Measurements from ENCODE around the gene SLC35E4. TPM values are rescaled to one million over a fixed set of nuclear protein-coding genes. Genes with fewer than 3 reads are reported as not detected.
"Not testable (repeated sequence)": the region's sequence is repeated elsewhere in the genome, so short reads cannot be mapped to it uniquely, and the experiment has no call there.

SLC35E4 gene
- total and polyA plus RNA-seq, 4 donors = 2.1 to 6.2 (median 3.7) TPM

DNA sequence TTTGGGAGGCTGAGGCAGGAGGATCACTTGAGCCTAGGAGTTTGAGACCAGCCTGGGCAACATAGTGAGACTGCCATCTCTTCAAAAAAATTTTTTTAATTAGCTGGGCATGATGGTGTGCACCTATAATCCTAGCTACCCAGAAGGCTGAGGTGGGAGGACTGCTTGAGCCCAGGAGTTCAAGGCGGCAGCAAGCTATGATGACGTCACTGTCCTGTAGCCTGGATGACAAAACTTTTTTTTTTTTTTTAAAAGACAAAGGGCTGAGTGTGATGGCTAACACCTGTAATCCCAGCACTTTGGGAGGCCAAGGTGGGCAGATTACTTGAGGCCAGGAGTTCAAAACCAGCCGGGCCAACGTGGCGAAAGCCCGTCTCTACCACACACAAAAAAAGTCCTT, 15.7 kb upstream of the SLC35E4 start:
- H3K9me3 ChIP-seq (ENCODE audit: control insufficient read depth, low read length); ATAC-seq (ENCODE audit: low FRiP score); H3K36me3 ChIP-seq (ENCODE audit: control insufficient read depth in 1 of 2, insufficient read depth in 2 of 2, low read length in 1 of 2); DNase-seq; H3K27ac ChIP-seq (ENCODE audit: low read depth in 1 of 2, low read length in 2 of 2); H3K27me3 ChIP-seq (ENCODE audit: control insufficient read depth in 1 of 2, insufficient read depth in 2 of 2, low read length in 1 of 2); intact Hi-C loops (cut with DNase I); H3K4me1 ChIP-seq (ENCODE audit: control insufficient read depth in 1 of 2, insufficient read depth in 2 of 2, low read length in 2 of 2); H3K4me3 ChIP-seq (ENCODE audit: low read length in 2 of 2): not testable (repeated sequence)
- 94 to 95% methylated on average over 6 of the region's 6 CpGs for WGBS, 2 donors

DNA sequence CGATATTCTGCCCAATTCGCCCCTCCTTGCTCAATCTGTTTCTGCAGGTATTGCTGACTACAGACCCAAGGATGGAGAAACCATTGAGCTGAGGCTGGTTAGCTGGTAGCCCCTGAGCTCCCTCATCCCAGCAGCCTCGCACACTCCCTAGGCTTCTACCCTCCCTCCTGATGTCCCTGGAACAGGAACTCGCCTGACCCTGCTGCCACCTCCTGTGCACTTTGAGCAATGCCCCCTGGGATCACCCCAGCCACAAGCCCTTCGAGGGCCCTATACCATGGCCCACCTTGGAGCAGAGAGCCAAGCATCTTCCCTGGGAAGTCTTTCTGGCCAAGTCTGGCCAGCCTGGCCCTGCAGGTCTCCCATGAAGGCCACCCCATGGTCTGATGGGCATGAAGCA, 9.2 kb upstream of the SLC35E4 start:
- Histone ChIP-seq H3K9me3 (ENCODE audit: control insufficient read depth, low read length) (no peaks in the 10 kb centered on the region), H3K4me3 (ENCODE audit: low read length in 2 of 2) (no peak overlapping the region), H3K27ac (ENCODE audit: low read depth in 1 of 2, low read length in 2 of 2) (no peak overlapping the region), H3K27me3 (ENCODE audit: control insufficient read depth in 1 of 2, insufficient read depth in 2 of 2, low read length in 1 of 2) (no peaks in the 10 kb centered on the region), H3K36me3 (ENCODE audit: control insufficient read depth in 1 of 2, insufficient read depth in 2 of 2, low read length in 1 of 2) (no peaks in the 10 kb centered on the region), H3K4me1 (ENCODE audit: control insufficient read depth in 1 of 2, insufficient read depth in 2 of 2, low read length in 2 of 2) (no peaks in the 10 kb centered on the region)
- 90 to 94% methylated on average over 5 of the region's 5 CpGs for WGBS, 2 donors
- ATAC-seq (ENCODE audit: low FRiP score) (no peak), DNase-seq (no peak)
- intact Hi-C loops (cut with DNase I) = no loop called here

DNA sequence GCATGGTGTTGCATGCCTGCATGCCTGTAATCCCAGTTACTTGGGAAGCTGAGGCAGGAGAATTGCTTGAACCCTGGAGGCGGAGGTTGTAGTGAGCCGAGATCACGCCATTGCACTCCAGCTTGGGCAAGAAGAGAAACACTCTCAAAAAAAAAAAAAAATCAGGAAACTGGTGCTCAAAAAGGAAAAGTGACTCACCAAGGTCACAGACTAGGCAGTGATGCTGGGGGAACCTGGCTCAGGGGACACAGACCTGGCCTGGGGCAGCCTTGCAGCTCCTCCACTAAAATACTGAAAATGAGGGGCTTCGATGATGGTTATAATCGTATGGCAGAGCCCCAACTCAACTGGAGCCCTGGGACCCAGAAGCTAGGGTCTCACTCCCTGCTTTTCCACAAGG, 8.1 kb upstream of the SLC35E4 start:
- Histone ChIP-seq H3K27me3 (ENCODE audit: control insufficient read depth in 1 of 2, insufficient read depth in 2 of 2, low read length in 1 of 2) (no peaks in the 10 kb centered on the region), H3K27ac (ENCODE audit: low read depth in 1 of 2, low read length in 2 of 2) (no peak overlapping the region), H3K36me3 (ENCODE audit: control insufficient read depth in 1 of 2, insufficient read depth in 2 of 2, low read length in 1 of 2) (no peaks in the 10 kb centered on the region), H3K4me3 (ENCODE audit: low read length in 2 of 2) (no peak overlapping the region), H3K4me1 (ENCODE audit: control insufficient read depth in 1 of 2, insufficient read depth in 2 of 2, low read length in 2 of 2) (no peaks in the 10 kb centered on the region), H3K9me3 (ENCODE audit: control insufficient read depth, low read length) (no peaks in the 10 kb centered on the region)
- intact Hi-C loops (cut with DNase I) = no loop called here
- no peak for DNase-seq
- WGBS, 2 donors = 90 to 97% methylated on average over 5 of the region's 5 CpGs
- no peak for ATAC-seq (ENCODE audit: low FRiP score)

DNA sequence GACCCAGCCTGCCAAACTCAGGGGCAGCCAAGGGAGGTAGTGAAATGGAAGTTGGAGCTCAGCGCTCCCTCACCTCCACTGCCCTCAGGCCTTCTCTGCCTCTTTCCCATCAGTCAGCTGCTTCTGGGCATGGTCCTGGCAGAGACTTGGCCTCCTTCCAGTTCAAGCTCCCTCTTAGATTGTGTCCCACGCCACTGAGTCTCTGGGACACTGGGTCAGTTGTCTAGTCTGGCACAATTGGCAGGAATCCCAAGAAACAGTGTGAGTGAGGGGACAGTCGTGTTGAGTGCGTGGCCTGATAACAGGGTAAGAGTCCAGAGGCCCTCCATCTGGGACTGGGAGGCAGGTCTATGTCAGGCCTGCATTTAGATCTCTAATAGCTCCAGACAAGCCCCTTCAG, 7.1 kb upstream of the SLC35E4 start:
- Histone ChIP-seq H3K27ac (ENCODE audit: low read depth in 1 of 2, low read length in 2 of 2) (no peak overlapping the region), H3K27me3 (ENCODE audit: control insufficient read depth in 1 of 2, insufficient read depth in 2 of 2, low read length in 1 of 2) (no peaks in the 10 kb centered on the region), H3K9me3 (ENCODE audit: control insufficient read depth, low read length) (no peaks in the 10 kb centered on the region), H3K4me1 (ENCODE audit: control insufficient read depth in 1 of 2, insufficient read depth in 2 of 2, low read length in 2 of 2) (no peaks in the 10 kb centered on the region), H3K36me3 (ENCODE audit: control insufficient read depth in 1 of 2, insufficient read depth in 2 of 2, low read length in 1 of 2) (no peaks in the 10 kb centered on the region), H3K4me3 (ENCODE audit: low read length in 2 of 2) (no peak overlapping the region)
- WGBS, 2 donors = 39 to 42% methylated on average over 4 of the region's 4 CpGs
- ATAC-seq (ENCODE audit: low FRiP score) (no peak), DNase-seq (no peak)
- intact Hi-C loops (cut with DNase I) = no loop called here

DNA sequence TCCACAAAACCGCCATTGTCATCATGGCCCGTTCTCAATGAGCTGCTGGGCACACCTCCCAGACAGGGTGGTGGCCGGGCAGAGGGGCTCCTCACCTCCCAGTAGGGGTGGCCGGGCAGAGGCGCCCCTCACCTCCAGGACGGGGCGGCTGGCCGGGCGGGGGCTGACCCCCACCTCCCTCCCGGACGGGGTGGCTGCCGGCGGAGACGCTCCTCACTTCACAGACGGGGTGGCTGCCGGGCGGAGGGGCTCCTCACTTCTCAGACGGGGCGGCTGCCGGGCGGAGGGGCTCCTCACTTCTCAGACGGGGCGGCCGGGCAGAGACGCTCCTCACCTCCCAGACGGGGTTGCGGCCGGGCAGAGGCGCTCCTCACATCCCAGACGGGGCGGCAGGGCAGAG, 4.1 kb upstream of the SLC35E4 start:
- not testable (repeated sequence) for DNase-seq; ATAC-seq (ENCODE audit: low FRiP score); H3K9me3 ChIP-seq (ENCODE audit: control insufficient read depth, low read length); H3K4me3 ChIP-seq (ENCODE audit: low read length in 2 of 2); H3K27me3 ChIP-seq (ENCODE audit: control insufficient read depth in 1 of 2, insufficient read depth in 2 of 2, low read length in 1 of 2); H3K36me3 ChIP-seq (ENCODE audit: control insufficient read depth in 1 of 2, insufficient read depth in 2 of 2, low read length in 1 of 2); H3K27ac ChIP-seq (ENCODE audit: low read depth in 1 of 2, low read length in 2 of 2); H3K4me1 ChIP-seq (ENCODE audit: control insufficient read depth in 1 of 2, insufficient read depth in 2 of 2, low read length in 2 of 2)
- WGBS, 2 donors = 96 to 97% methylated on average over 16 to 27 of the region's 31 CpGs
- intact Hi-C loops (cut with DNase I) = loop anchor here (5.0 to 10.0 kb wide), 4 partner anchors 126 to 513 kb away; partner anchors contain the start of genes PLA2G3 (in 1 of the 2) and SMTN (in 1 of the 2)

DNA sequence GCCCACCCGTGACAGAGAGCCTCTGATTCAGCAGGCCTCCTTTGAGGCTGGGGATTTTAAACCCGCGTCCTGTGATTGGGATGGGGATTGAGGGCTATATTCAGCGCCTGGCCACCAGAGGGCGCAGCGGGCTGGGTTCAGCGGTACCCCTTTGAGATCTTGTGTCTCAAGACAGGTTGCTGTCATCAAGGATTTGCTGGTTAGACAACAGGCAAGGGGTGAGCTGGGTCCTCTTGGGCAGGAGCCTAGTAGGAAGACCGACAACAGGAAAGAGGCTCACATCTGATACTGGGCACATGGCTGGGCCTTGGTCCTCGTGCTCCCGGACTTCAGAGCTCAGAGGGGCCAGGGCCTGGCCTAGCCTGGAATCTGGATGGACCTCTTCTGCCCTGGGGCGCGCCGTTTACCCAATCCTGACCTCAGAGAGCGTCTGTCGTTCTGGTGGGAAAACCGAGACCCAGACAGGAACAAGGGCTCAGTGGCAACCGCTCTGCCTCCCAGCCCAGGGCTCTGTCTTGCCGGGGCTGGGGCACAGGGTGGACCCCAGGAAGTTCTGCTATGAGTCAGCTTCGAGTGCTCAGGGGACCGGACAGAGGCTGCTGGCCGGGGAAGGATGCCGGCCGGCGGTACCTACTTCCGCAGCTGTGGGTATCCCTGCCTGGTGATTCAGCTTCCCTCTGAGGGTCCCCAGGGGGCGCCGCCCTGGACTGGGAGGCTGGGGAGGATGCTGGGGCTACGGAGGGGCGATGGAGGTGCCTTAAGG, 929 bp upstream of the SLC35E4 start:
- intact Hi-C loops (cut with DNase I) = loop anchor here (1.0 to 10.0 kb wide), 7 partner anchors 33 to 510 kb away; partner anchors contain the start of genes DUSP18 (in 1 of the 2), OSBP2 (in 1 of the 2), PLA2G3 (in 1 of the 2) and SMTN (in 1 of the 2)
- Histone ChIP-seq H3K4me3 (ENCODE audit: low read length in 2 of 2) (no peak overlapping the region), H3K27ac (ENCODE audit: low read depth in 1 of 2, low read length in 2 of 2) (peak overlapping the region; percentile 62 to 79), H3K27me3 (ENCODE audit: control insufficient read depth in 1 of 2, insufficient read depth in 2 of 2, low read length in 1 of 2) (no peaks in the 10 kb centered on the region), H3K9me3 (ENCODE audit: control insufficient read depth, low read length) (no peaks in the 10 kb centered on the region), H3K36me3 (ENCODE audit: control insufficient read depth in 1 of 2, insufficient read depth in 2 of 2, low read length in 1 of 2) (no peaks in the 10 kb centered on the region), H3K4me1 (ENCODE audit: control insufficient read depth in 1 of 2, insufficient read depth in 2 of 2, low read length in 2 of 2) (no peaks in the 10 kb centered on the region)
- 9 to 11% methylated on average over 29 of the region's 29 CpGs for WGBS, 2 donors
- ATAC-seq (ENCODE audit: low FRiP score) (peak; percentile 92), DNase-seq (peak; percentile 91 to 96)

DNA sequence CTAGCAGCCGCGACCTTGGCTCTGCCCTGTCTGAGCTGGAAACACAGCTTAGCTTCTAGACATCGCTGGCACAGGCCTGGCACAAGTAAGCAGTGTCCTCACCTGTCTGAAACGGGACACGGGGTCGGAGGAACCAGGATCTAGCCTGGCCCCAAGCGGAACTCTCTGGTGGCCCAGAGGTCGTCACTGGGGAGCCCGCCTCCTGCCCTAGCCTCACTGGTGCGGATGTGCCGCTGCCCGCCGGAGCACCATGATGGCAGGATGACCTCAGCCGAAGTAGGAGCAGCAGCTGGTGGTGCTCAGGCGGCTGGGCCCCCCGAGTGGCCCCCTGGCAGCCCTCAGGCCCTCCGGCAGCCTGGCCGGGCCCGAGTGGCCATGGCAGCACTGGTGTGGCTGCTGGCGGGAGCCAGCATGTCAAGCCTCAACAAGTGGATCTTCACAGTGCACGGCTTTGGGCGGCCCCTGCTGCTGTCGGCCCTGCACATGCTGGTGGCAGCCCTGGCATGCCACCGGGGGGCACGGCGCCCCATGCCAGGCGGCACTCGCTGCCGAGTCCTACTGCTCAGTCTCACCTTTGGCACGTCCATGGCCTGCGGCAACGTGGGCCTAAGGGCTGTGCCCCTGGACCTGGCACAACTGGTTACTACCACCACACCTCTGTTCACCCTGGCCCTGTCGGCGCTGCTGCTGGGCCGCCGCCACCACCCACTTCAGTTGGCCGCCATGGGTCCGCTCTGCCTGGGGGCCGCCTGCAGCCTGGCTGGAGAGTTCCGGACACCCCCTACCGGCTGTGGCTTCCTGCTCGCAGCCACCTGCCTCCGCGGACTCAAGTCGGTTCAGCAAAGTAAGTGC, 871 bp downstream of the SLC35E4 start:
- Histone ChIP-seq H3K36me3 (ENCODE audit: control insufficient read depth in 1 of 2, insufficient read depth in 2 of 2, low read length in 1 of 2) (no peaks in the 10 kb centered on the region), H3K4me3 (ENCODE audit: low read length in 2 of 2) (peak overlapping the region; percentile 19 to 55), H3K4me1 (ENCODE audit: control insufficient read depth in 1 of 2, insufficient read depth in 2 of 2, low read length in 2 of 2) (no peaks in the 10 kb centered on the region), H3K9me3 (ENCODE audit: control insufficient read depth, low read length) (no peaks in the 10 kb centered on the region), H3K27ac (ENCODE audit: low read depth in 1 of 2, low read length in 2 of 2) (peak overlapping the region in 1 of 2 donors; percentile 41), H3K27me3 (ENCODE audit: control insufficient read depth in 1 of 2, insufficient read depth in 2 of 2, low read length in 1 of 2) (no peaks in the 10 kb centered on the region)
- WGBS, 2 donors = 56% methylated on average over 45 of the region's 45 CpGs
- intact Hi-C loops (cut with DNase I) = loop anchor here (10.0 kb wide), 3 partner anchors 288 to 508 kb away; partner anchors contain the start of genes PLA2G3 (in 1 of the 2) and SMTN (in 1 of the 2)
- ATAC-seq (ENCODE audit: low FRiP score) = no peak
- DNase-seq = peak in 1 of 2 donors; percentile 58

DNA sequence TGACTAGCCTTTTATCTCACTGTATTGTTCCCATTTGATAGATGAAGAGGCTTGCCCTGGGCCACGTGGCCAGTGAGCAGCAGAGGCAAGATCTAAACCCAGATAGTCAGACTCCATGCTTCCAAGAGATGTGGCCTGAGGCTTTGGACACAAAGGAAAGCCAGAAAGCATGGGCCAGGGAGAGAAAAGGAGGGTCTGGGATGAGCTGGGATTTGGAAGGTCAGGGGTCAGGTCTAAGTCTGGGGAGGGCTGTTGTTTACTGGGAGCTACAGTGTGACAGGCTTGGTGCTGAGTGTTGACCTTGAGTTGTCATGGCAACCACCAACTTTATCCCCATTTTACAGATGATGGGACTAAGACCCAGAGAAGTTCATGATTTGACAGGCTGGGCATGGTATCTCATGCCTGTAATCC, 2.1 kb downstream of the SLC35E4 start:
- intact Hi-C loops (cut with DNase I) = loop anchor here (10.0 kb wide), 3 partner anchors 287 to 507 kb away; partner anchors contain the start of genes PLA2G3 (in 1 of the 2) and SMTN (in 1 of the 2)
- Histone ChIP-seq H3K27me3 (ENCODE audit: control insufficient read depth in 1 of 2, insufficient read depth in 2 of 2, low read length in 1 of 2) (no peaks in the 10 kb centered on the region), H3K36me3 (ENCODE audit: control insufficient read depth in 1 of 2, insufficient read depth in 2 of 2, low read length in 1 of 2) (no peaks in the 10 kb centered on the region), H3K27ac (ENCODE audit: low read depth in 1 of 2, low read length in 2 of 2) (no peak overlapping the region), H3K9me3 (ENCODE audit: control insufficient read depth, low read length) (no peaks in the 10 kb centered on the region), H3K4me3 (ENCODE audit: low read length in 2 of 2) (no peak overlapping the region), H3K4me1 (ENCODE audit: control insufficient read depth in 1 of 2, insufficient read depth in 2 of 2, low read length in 2 of 2) (no peaks in the 10 kb centered on the region)
- DNase-seq (no peak), ATAC-seq (ENCODE audit: low FRiP score) (no peak)
- 86 to 90% methylated on average over 1 of the region's 1 CpG for WGBS, 2 donors

All from aorta (tissue), 5 donors.